Stimulated activated CD8-positive, alpha-beta memory T cell treated with anti-CD3 and anti-CD28 coated beads, Interleukin-7, amount 100 ng/mL, for 48 hours (primary cell): ENCODE data around the gene SDS.

Source experiments
- DNase-seq, 2 donors: peaks; one replicate each; pipeline ENCODE4 v3.0.0-alpha.2; 2020; ENCODE audit warnings: low read depth in 1 of 2; ENCODE audit errors: extremely low read depth in 1 of 2

The SDS gene

DNA sequence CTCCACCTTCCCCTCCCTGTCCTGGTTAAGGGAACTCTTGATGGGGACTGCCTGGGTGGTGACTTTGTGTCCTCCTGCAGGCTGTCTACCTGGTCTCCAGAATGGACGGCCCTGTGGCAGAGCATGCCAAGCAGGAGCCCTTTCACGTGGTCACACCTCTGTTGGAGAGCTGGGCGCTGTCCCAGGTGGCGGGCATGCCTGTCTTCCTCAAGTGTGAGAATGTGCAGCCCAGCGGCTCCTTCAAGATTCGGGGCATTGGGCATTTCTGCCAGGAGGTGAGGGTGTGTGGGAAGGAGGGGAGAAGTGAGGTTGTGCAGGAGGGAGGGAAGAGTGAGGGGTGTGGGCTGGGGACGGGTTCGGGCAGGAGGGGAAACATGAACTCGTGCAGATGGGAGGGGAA, 24.2 kb upstream of the SDS start:
- DNase-seq, result no peak

DNA sequence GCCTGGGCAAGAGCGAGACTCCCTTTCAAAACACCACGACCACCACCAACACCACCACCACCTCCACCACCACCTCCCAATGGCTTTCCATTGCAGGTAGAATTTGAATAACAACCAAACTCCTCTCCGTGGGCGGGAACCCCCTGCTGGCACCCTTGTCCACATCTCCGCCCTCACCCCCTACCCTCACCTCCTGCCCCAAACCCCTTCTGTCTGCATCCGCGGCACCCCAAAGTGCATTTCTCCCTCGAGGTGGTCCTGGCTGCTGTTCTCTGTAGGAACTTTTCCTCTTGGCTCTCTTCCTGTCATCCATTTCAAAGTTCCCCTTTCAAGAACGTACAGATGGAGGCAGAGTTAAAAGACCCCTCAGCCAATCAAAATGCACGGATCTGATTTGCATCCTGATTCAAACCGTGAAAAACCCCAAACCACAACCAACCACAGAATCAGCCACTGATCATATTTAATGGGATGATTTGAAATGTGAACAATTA, 22.3 kb upstream of the SDS start:
- no peak for DNase-seq

DNA sequence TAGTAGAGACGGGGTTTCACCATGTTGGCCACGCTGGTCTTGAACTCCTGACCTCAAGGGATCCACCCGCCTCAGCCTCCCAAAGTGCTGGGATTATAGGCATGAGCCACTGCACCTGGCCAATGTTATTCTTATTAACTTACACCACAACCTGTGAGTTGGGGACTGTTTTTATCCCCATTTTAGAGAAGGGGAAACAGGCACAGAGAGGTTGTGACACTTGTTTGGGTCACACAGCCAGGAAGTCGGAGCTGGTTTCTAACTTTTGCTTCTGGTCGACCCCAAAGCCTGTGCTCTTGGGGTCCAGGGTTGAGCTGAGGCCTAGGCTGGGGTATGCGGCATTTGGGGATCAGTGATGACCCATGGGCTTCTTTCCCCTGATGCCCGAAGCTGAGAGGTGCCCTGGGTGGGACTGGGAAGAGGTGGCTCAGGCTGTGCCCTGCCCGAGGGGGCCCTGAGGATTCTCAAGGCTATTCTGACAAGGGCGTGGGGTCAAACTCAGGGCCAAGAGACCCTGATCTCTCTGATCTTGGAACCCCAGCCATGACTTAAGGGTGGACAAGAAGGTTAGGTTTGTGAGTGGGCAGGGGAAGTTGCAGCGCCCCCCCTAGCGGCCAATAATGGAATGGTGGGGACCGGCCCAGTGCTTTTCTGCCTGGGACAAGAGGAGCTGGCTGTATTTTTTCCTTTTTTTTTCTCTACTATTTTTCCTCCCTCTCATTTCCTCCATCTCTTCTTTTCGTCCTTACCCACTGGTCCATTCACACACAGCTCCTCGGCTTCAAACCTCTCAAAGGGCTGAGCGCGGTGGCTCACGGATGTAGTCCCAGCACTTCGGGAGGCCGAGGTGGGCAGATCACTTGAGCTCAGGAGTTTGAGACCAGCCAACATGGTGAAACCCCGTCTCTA, 21.5 kb upstream of the SDS start:
- DNase-seq, result peak in 1 of 2 donors; percentile 9

DNA sequence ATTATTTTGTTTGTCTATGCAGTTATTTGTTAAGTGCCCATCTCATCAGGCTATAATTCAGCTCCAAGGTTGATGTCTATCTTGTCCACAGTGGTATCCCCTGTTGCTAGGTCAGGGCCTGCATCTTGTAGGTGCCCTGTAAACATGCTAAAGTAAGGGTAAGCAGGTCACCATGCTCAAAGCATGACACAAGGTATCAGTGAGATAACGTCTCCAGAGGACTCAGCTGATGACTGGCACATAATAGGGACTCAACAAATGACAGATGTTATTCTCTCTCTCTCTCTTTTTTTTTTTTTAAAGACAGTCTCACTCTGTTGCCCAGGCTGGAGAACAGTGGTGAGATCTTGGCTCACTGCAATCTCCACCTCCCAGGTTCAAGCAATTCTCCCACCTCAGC, 20.8 kb upstream of the SDS start:
- no peak for DNase-seq

DNA sequence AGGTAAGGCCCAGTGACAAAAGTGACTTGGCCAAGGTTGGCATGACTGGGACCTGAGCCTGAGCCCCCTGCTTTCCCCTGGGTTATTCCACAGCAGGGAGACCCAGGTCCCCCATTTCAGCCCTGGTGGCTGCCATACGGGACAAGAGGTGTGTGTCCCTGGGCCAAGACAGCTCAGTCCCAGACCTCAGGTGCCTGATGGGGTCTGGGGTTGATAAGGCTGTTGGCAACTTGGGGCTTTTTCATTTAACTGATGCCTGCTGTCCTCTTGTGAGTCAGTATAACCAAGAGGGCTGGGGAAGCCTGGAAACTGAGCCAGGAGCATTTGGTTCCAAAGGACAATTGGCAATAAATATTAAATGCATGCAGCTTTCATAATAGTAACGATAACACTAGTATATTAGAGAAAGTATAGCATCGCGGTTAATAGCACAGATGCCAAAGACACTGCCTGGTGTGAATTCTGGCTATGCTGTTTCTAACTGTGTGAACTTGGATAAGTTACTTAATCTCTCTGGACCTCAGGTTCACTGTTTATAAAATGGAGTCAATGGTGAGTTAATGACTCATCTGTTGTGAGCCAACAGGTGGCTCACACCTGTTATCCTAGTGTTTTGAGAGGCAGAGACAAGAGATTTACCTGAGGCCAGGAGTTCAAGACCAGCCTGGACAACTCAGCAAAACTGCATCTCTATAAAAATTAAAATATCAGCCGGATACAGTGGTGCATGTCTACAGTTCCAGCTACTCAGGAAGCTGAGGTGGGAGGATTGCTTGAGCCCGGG, 19.4 kb upstream of the SDS start:
- no peak for DNase-seq

DNA sequence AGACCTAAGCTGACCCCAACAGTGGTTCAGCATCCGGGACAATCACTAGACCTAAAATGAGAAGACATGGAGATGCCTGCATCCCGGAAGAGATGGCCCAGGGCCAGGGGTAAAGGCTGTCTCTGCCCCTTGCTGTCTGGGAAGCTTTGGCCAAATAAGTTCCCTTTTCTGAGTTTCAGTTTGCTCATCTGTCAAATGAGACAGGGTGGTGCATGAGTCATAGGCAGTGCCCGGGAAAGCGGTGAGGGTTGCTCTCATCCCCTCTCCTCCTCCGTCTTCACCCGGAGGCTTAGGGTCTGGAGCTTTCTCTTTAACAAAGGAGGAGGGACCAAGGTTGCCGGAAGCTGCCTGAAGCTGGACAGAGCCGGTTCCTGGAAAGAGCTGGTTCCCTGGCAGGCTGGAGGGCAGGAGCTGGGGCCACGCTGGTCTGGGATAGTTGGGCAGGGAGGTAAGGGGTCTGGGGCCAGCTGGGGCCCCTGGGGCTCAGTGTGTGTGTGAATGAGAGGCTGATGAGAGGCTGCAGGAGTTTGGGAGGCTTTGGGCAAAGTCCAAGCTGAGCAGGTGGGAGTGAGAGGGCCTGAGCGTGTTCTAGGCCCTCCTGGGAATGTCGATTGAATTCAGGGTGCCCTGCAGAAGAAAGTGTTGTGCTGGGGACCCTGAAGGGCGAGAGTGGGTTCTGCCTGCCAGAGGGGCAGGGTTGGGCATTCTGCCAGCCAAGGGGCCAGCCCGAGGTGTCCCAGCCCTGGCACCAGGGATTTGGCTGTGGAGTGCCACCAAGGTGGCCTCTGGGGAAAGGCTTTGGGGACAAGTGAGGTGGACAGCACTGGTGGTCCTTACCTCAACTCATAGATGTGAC, 18.6 kb upstream of the SDS start, which contains the start of gene SDSL:
TSS of gene SDSL (plus strand) at position 351 of the 856 bp plus-strand sequence. CDS start 5,603 bp downstream, outside the sequence.
- peak in 1 of 2 donors; percentile 31 for DNase-seq

DNA sequence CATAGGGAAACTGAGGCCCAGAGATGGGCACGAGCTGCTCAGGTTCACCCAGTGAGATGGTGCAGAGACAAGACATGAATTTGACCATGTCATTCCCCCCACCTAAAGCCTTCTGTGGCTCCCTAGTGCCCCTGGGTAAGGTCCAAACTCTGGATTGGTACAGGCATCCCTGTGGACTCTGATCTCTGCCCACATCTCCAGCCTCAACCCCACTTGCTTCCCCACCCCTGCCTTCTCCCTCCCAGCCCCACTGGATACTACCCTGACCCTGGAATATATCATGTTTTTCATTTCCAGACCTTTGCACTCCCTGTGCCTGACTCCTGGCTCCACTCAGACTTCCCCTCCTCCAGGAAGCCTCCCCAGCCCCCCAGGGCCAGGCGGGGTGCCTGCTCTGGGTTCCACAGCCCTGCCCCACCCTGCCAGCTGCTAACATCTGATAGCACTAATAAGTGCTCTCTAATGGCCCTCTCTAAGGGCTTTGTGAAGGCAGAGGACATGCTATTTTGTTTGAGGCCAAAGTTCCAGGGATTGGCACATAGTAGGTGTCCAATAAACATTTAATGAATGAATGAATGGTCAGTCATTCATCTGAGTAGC, 17.4 kb upstream of the SDS start:
- no peak for DNase-seq

DNA sequence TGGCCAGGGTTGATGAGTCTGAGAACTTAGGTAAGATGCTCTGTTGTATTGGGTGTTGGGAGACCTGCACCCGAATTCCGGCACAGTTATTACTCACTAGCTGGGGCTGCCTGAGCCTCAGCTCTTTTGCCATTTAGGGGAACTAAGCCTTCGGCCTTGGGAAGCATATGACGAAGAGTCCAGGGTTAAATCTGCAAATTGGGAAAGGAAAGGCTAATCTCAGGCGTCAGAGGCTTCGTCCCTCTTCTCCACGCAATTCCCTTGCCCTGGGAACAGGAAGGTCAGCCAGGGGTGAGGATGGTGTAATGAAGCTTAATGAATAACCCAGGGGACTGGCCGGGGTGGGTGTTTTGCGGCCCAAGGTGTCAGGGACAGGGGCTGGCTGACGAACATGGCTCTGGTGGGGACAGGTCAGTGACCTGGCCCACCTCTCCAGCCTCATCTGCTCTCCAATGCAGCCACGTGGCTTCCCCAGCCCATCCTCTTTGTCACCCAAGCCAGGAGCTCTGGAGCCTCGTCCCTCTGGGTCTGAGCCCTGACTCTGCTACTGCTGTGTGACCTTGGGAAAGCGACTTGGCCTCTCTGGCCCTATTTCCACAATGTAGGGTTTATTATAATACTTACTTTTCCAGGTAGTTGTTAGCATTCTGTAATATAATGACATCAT, 14.7 kb upstream of the SDS start:
- DNase-seq, result no peak

DNA sequence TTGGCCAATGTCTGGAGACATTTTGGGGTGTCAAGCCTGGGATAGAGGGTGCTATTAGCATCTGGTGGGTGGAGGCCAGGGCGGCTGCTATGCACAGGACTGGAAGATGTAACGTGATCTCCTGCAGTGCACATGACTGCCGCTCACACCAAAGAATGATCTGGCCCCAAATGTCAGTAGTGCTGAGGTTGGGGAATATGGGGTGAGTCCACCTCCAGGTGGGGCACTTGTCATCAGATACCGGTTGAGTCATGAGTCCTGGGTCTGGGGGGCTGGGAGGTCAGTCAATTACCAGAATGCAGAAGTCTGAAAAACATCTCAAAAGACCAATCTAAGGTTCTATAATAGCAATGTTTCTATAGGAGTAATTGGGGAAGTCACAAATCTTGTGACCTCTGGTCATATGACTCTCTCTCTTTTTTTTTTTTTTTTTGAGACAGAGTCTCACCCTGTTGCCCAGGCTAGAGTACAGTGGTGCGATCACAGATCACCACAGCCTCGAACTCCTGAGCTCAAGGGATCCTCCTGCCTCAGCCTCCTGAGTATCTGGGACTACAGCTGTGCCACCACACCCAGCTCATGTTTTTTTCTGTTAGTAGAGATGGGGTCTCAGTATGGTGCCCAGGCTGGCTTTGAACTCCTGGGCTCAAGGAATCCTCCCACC, 12.5 kb upstream of the SDS start:
- no peak for DNase-seq

DNA sequence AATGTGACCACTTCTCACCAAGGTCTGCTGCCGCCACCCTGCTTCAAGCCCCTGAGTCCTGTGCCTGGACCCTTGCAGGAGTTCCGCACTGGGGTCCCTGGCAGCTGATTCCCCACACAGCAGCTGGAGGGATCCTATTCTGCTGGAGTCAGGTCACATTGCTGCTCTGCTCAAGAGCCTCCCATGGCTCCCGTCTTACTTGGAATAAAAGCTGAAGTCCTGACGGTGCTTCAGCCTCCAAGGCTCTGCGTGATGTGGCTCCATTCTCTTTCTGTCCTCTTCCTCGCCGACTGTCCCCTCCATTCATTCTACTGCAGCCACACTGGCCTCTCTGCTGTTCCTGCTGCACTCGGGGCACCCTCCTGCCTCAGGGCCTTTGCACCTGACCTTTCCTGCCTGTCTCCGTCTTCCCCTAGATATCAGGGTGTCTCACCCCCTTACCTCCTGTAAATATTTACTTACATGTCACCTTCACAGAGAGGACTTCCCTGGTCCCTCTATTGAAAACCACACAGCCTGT, 10.9 kb upstream of the SDS start:
- DNase-seq, result no peak

DNA sequence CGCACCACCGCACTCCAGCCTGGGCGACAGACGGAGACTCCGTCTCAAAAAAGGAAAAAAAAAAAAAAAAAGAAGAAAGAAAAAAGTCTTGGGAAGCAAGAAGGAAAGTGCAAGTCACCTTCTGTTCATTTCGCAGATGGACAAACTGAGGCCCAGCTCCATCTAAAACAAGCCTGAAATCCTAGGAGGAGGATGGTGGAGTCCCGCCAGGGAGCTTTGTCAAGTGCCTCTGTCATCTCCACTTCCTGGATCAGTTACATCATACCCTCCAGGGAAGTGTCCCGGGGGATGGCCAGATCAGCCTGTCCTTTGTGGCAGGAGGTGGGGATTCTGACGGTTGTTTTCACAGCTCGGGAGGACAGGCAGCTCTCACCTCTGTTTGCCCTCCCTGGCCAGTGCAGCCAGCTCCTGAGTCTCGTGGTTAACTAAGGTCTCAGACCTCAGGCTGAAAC, 9.8 kb upstream of the SDS start:
- no peak for DNase-seq

DNA sequence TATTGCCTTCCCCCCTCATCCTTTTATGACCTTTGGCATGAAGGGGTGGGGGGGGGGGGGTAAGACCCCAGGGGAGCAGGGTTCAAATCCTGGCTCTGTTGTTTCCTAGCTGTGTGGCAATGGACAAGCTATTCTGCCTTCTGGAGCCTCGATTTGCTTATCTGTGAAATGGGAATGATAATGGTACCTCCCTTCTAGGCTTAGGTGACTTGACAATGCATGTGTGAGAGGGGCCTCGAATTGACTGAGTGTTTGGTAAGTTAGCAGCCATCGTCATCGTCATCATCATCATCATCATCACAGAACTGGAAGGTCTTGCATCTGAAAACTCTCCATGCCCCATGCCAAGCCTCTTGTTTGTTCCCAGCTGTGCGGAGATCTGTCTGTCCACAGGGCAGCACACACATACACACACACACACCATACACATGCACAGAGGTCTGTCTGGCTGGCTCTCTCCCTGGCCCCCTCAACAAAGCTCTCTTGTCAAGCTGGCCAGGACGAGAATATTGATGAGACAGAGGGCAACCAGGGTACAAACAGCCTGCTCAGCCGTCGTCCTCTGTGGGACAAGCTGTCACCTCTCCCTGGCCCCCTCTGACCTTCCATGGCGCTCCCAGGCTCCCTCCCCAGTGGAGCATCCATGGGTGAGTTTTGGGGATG, 5.9 kb upstream of the SDS start:
- no peak for DNase-seq

DNA sequence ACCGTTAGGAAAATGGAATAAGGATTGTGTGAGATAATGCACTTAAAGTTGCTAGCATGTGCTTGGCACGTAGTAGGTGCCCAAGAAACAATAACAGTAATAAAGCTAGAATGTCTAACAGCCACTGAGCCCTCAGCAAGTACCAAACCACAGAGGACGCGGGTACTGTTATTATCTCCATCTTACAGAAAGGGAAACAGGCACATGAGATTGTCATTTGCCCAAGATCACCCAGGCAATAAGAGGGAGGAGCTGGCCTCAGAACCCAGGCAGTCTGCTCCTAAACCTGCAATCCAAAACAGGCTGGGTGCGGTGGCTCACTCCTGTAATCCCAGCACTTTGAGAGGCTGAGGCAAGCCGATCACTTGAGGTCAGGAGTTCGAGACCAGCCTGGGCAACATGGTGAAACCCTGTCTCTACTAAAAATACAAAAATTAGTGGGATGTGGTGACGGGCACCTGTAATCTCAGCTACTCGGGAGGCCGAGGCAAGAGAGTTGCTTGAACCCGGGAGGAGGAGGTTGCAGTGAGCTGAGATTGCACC, 5.1 kb upstream of the SDS start:
- DNase-seq, result no peak

DNA sequence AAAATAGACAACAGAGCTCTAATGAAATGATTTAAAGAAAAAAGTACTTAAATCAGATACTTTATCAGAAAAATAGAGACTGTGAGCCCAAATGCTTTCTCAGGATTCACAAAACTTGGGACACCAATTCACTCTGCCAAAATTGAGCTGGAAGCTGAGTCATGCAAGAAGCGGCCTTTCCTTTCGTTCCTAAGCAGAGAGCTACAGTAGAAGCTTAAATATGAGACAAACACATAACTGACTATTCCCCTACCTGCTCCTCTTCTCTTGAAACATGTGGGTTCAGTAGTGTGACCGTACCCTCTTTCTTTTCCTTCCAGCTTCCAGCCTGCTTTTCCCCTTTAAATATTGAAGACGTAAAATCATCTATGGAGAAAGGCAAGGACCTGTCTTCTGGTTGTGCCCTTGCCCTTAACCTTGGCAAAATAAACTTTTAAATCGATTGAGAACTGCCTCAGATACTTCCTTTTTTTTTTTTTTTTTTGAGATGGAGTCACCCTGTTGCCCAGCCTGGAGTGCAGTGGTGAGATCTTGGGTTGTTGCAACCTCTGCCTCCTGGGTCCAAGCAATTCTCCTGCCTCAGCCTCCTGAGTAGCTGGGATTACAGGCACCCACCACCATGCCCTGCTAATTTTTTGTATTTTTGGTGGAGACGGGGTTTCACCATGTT, 4.4 kb upstream of the SDS start:
- no peak for DNase-seq

DNA sequence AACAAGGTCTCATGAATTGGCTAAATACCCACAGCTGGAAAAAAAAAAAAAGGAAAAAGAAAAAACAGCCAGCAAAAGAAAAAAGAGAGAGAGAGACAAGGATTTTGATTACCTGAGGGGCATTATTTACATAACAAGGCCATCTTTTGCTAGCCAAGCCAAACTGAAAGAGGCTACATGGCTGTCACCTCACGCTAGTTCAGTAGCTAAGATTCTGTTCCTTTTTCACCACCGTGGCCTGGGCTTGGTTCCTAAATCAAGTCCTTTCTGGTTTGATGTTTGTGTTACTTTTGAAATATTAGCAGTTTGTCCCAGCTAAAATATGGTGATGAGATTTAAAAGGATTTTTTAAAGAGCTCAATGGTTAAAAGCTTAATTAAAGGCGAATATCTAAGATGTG, 2.0 kb upstream of the SDS start:
- DNase-seq, result no peak

DNA sequence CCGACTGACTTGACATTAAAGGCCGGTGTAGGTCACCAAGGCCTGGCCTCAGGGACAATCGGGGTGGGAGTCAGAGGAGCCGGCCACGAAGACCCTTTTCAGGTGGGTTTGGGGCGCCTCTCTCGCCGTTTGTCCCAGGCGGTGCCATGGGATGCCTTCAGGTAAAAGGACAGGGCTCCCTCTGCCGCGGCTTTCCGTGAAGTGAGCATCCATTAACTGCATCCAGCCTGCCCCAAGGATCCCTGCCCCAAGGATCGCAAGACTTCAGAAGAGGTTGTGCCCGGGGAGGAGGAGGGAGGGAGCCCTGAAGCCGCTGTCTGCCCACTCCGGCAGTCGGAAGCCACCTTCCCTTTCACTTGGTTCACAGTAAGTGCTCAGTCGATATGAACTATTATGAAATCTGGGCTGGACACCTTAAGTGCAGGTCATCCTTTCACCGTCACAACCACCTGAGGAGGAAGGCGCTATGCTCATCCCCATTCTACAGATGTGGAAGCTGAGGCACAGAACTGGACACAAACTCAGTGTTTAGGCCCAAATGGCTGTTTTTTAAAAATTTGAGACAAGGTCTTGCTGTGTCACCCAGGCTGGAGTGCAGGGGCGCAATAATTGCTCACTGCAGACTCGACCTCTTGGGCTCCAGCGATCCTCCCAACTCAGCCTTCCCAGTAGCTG, 964 bp downstream of the SDS start:
- no peak for DNase-seq
